GM23338 (cell line): ENCODE results near the gene PCDHGB1.

Experiments used
- TF ChIP-seq, protein P1 (sequence below): IDR thresholded peaks from one replicate; pipeline ENCODE4 v1.6.1; 2018; ENCODE audit warnings: antibody characterized with exemption; ENCODE audit not compliant: unreplicated experiment
- TF ChIP-seq, protein P2 (sequence below), 2 experiments: fragments of 200-600 bp in 1 of 2; sonication (generic) in 1 of 2; conservative IDR thresholded peaks; 2 replicates each; pipeline versions ENCODE4 v1.5.1 to v1.6.1; 2016 to 2017; ENCODE audit warnings: antibody characterized with exemption in 2 of 2, low read depth in 2 of 2, mild to moderate bottlenecking in 2 of 2, moderate library complexity in 1 of 2

DNA sequence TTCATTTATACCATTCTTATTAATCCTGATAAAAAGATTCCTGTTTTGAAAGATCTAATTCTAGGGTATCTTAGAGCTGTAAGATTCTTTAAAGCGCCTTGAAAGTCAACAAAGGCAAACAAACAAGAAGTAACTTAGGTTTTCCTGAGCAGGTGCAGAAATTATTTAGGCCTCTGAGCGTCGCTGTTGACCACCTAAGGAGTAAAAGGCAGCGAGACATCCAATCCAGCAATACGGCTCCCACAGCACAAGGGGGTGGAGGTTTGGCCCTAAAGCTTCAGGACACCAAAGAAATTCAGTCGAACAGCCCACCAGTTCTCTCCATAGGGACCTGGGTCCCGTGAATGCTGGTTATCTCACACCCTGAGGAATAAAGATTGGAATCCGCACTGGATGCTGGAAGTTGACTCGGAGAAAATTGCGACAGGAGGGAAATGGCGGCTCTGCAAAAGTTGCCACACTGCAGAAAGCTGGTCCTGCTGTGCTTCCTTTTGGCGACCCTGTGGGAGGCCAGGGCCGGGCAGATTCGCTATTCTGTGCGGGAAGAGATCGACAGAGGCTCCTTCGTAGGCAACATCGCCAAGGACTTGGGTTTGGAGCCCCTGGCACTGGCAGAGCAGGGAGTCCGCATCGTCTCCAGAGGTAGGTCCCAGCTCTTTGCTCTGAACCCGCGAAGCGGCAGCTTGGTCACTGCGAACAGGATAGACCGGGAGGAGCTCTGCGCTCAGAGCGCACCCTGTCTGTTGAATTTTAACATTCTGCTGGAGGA lies 11.2 kb upstream of the PCDHGB1 start, which contains the start of gene PCDHGA2:
- TF ChIP-seq, protein P1, sequence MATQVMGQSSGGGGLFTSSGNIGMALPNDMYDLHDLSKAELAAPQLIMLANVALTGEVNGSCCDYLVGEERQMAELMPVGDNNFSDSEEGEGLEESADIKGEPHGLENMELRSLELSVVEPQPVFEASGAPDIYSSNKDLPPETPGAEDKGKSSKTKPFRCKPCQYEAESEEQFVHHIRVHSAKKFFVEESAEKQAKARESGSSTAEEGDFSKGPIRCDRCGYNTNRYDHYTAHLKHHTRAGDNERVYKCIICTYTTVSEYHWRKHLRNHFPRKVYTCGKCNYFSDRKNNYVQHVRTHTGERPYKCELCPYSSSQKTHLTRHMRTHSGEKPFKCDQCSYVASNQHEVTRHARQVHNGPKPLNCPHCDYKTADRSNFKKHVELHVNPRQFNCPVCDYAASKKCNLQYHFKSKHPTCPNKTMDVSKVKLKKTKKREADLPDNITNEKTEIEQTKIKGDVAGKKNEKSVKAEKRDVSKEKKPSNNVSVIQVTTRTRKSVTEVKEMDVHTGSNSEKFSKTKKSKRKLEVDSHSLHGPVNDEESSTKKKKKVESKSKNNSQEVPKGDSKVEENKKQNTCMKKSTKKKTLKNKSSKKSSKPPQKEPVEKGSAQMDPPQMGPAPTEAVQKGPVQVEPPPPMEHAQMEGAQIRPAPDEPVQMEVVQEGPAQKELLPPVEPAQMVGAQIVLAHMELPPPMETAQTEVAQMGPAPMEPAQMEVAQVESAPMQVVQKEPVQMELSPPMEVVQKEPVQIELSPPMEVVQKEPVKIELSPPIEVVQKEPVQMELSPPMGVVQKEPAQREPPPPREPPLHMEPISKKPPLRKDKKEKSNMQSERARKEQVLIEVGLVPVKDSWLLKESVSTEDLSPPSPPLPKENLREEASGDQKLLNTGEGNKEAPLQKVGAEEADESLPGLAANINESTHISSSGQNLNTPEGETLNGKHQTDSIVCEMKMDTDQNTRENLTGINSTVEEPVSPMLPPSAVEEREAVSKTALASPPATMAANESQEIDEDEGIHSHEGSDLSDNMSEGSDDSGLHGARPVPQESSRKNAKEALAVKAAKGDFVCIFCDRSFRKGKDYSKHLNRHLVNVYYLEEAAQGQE, result no peak
- TF ChIP-seq, protein P2, sequence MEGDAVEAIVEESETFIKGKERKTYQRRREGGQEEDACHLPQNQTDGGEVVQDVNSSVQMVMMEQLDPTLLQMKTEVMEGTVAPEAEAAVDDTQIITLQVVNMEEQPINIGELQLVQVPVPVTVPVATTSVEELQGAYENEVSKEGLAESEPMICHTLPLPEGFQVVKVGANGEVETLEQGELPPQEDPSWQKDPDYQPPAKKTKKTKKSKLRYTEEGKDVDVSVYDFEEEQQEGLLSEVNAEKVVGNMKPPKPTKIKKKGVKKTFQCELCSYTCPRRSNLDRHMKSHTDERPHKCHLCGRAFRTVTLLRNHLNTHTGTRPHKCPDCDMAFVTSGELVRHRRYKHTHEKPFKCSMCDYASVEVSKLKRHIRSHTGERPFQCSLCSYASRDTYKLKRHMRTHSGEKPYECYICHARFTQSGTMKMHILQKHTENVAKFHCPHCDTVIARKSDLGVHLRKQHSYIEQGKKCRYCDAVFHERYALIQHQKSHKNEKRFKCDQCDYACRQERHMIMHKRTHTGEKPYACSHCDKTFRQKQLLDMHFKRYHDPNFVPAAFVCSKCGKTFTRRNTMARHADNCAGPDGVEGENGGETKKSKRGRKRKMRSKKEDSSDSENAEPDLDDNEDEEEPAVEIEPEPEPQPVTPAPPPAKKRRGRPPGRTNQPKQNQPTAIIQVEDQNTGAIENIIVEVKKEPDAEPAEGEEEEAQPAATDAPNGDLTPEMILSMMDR (conservative IDR thresholded peaks at IDR 0.05; ENCODE audit: low read depth in 2 of 2), result peak; percentile 63 to 70
